Thyroid gland (tissue), 4 donors: ENCODE results near the gene RBM39.

Experiments used
- POLR2A ChIP-seq, 2 donors: fragments of 450-650 bp; IDR thresholded peaks; one replicate each; pipeline ENCODE4 v1.6.1; 2017; ENCODE audit warnings: antibody characterized with exemption in 2 of 2, mild to moderate bottlenecking in 2 of 2, moderate library complexity in 1 of 2
- TF ChIP-seq, protein P1 (sequence below), 6 experiments: fragments of 200-600 bp in 3 of 6; fragments of 450-650 bp in 3 of 6; sonication (generic) in 3 of 6; IDR thresholded peaks; one replicate each; pipeline ENCODE4 v1.5.1; 2016 to 2019; ENCODE audit warnings: antibody characterized with exemption in 6 of 6, mild to moderate bottlenecking in 2 of 6, inconsistent platforms in 1 of 6, moderate library complexity in 1 of 6

DNA sequence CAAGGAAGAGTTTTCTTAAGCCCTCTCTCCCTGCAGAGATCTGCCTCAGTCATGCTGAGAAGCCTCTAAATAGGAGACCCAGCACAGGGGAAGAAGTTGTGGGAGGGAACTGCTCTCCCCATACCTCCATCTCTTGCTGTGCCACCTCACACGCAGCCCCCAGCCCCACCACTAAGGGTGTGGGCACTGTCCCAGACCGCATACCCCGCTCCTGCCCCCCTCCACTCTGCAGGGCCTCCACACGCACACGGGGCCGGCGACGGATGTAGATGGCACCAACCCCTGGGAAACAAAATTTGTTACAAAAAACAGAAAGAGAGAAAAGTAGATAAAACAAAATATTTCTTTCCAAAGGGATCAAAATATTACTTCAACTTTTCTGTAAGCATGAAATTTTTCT, 67.1 kb downstream of the RBM39 start:
- TF ChIP-seq, protein P1, sequence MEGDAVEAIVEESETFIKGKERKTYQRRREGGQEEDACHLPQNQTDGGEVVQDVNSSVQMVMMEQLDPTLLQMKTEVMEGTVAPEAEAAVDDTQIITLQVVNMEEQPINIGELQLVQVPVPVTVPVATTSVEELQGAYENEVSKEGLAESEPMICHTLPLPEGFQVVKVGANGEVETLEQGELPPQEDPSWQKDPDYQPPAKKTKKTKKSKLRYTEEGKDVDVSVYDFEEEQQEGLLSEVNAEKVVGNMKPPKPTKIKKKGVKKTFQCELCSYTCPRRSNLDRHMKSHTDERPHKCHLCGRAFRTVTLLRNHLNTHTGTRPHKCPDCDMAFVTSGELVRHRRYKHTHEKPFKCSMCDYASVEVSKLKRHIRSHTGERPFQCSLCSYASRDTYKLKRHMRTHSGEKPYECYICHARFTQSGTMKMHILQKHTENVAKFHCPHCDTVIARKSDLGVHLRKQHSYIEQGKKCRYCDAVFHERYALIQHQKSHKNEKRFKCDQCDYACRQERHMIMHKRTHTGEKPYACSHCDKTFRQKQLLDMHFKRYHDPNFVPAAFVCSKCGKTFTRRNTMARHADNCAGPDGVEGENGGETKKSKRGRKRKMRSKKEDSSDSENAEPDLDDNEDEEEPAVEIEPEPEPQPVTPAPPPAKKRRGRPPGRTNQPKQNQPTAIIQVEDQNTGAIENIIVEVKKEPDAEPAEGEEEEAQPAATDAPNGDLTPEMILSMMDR (IDR thresholded peaks at IDR 0.05) = no peak
- no peak for TF ChIP-seq POLR2A (IDR thresholded peaks at IDR 0.05)
